A549 (cell line): ENCODE measurements around the gene DCPS. TPM values are rescaled to one million over a fixed set of nuclear protein-coding genes. Genes with fewer than 3 reads are reported as not detected.

Source experiments
- ATAC-seq, 2 experiments: fragments of 200-7000 bp in 1 of 2; fragments of >200 bp in 1 of 2; cut with Nextera tagmentation in 1 of 2; cut with Tn5 transposase in 1 of 2; 3 replicates each; pipeline versions ENCODE4 v1.8.0 to v1.9.1; 2018 to 2020; ENCODE audit warnings: mild to moderate bottlenecking in 1 of 2, moderate library complexity in 1 of 2
- CTCF ChIA-PET: fragments of 300-600 bp; sonication (Branson Sonifier 250); formaldehyde crosslinking; extraction: SDS; loops from one replicate; lab custom pipeline; 2021; ENCODE audit warnings: antibody characterized with exemption, inconsistent platforms; lab: Yijun Ruan, JAX
- POLR2A ChIA-PET: fragments of 350-600 bp; formaldehyde crosslinking; extraction: SDS; loops from one replicate; lab custom pipeline; 2021; ENCODE audit warnings: antibody characterized with exemption, inconsistent platforms; lab: Yijun Ruan, JAX
- DNase-seq, 2 experiments: peaks; one replicate each; pipeline versions ENCODE4 v3.0.0 to v3.0.0-alpha.2; 2011 to 2016; ENCODE audit warnings: low read depth in 1 of 2, low spot score in 1 of 2
- FAIRE-seq: peaks from 2 replicates; lab custom pipeline; 2011; peaks lifted over from hg19 to GRCh38; lab: Jason Lieb, UNC
- H3K27ac ChIP-seq, 2 experiments: fragments of >200 bp; sonication (Bioruptor Twin); formaldehyde crosslinking; 3 replicates each; pipeline ENCODE4 v1.5.1; 2016 to 2017
- H3K4me1 ChIP-seq: fragments of >200 bp; sonication (Bioruptor Twin); formaldehyde crosslinking; 3 replicates; pipeline ENCODE4 v1.6.1; 2016
- H3K4me2 ChIP-seq: fragments of >200 bp; sonication (Bioruptor Twin); formaldehyde crosslinking; 3 replicates; pipeline ENCODE4 v1.6.1; 2016
- H3K4me3 ChIP-seq: fragments of >200 bp; sonication (Bioruptor Twin); formaldehyde crosslinking; 3 replicates; pipeline ENCODE4 v1.5.1; 2016
- H3K9me3 ChIP-seq: fragments of >200 bp; sonication (Bioruptor Twin); formaldehyde crosslinking; 3 replicates; pipeline ENCODE4 v1.6.1; 2016
- EHMT2 ChIP-seq: fragments of 200-600 bp; sonication (generic); IDR thresholded peaks from 2 replicates; pipeline ENCODE4 v1.6.1; 2016; ENCODE audit warnings: antibody characterized with exemption, low read depth, mild to moderate bottlenecking, moderate library complexity
- HOXB5 ChIP-seq: fragments of 250-450 bp; sonication (Bioruptor Pico); IDR thresholded peaks from 2 replicates; pipeline ENCODE4 v1.5.0; 2020; ENCODE audit warnings: mild to moderate bottlenecking, moderate library complexity
- JUN ChIP-seq, 2 experiments: fragments of >200 bp; sonication (Bioruptor Twin); formaldehyde crosslinking; IDR thresholded peaks; 2 replicates in 1 of 2; 3 replicates in 1 of 2; pipeline ENCODE4 v1.6.1; 2016 to 2017
- KDM1A ChIP-seq: fragments of 200-600 bp; sonication (generic); IDR thresholded peaks from 2 replicates; pipeline ENCODE4 v1.6.1; 2016; ENCODE audit warnings: low read depth, mild to moderate bottlenecking
- KDM5A ChIP-seq: fragments of 200-600 bp; sonication (generic); IDR thresholded peaks from 2 replicates; pipeline ENCODE4 v1.6.1; 2016; ENCODE audit warnings: antibody characterized with exemption, mild to moderate bottlenecking
- MYC ChIP-seq: IDR thresholded peaks from 2 replicates; pipeline ENCODE4 v1.6.1; 2012; ENCODE audit warnings: mild to moderate bottlenecking, inconsistent platforms, low read length, improper control_type of control experiment, borderline replicate concordance
- PHF8 ChIP-seq: fragments of 200-600 bp; sonication (generic); IDR thresholded peaks from 2 replicates; pipeline ENCODE4 v1.6.1; 2016; ENCODE audit warnings: low read depth, mild to moderate bottlenecking, antibody characterized with exemption, moderate library complexity, borderline replicate concordance
- POLR2A ChIP-seq: IDR thresholded peaks from 2 replicates; pipeline ENCODE4 v1.6.1; 2012; ENCODE audit warnings: mild to moderate bottlenecking, low read length
- RAD21 ChIP-seq, 2 experiments: fragments of >200 bp in 1 of 2; sonication (Bioruptor Twin) in 1 of 2; formaldehyde crosslinking in 1 of 2; IDR thresholded peaks in 1 of 2; conservative IDR thresholded peaks in 1 of 2; 2 replicates in 1 of 2; 3 replicates in 1 of 2; pipeline ENCODE4 v1.6.1; 2012 to 2018; ENCODE audit warnings: inconsistent platforms in 1 of 2
- SREBF2 ChIP-seq: fragments of 450-650 bp; IDR thresholded peaks from 2 replicates; pipeline ENCODE4 v1.6.1; 2014; ENCODE audit warnings: mild to moderate bottlenecking, moderate library complexity
- TP53 ChIP-seq: fragments of 250-450 bp; sonication (Bioruptor Pico); IDR thresholded peaks from 2 replicates; pipeline ENCODE4 v1.5.0; 2021; ENCODE audit warnings: mild to moderate bottlenecking, moderate library complexity
- WGBS: methylation state at CpG from one replicate; pipeline ENCODE4 v1.1.6; 2017; ENCODE audit errors: missing lambda C conversion rate; 5-methylcytosine and 5-hydroxymethylcytosine counted together
- polyA minus RNA-seq: library from RNA; depleted of rRNA, polyadenylated mRNA; stranded (reverse); fragments of >200 nt; gene quantifications from 2 replicates; pipeline ENCODE4 v1.2.3, GENCODE V29; 2011; rRNA and poly(A)+ RNA removed
- polyA plus RNA-seq, 4 experiments: library from polyadenylated mRNA; depleted of rRNA in 3 of 4; stranded (reverse); fragments of >200 nt; fragmentation: RNase III in 1 of 4; extraction: RNeasy Plus Mini Kit Qiagen cat#74134 plus additional on column Dnase treatment in 1 of 4; gene quantifications; 2 replicates in 3 of 4; 3 replicates in 1 of 4; pipeline ENCODE4 v1.2.3, GENCODE V29; 2011 to 2017
- TF ChIP-seq, protein P1 (sequence below): IDR thresholded peaks from 2 replicates; pipeline ENCODE4 v1.6.1; 2012
- TF ChIP-seq, protein P2 (sequence below): fragments of 450-650 bp; IDR thresholded peaks from 2 replicates; pipeline ENCODE4 v1.6.1; 2014; ENCODE audit warnings: antibody characterized with exemption
- TF ChIP-seq, protein P3 (sequence below): fragments of 250-450 bp; sonication (Bioruptor Pico); IDR thresholded peaks from 2 replicates; pipeline ENCODE4 v1.5.0; 2021; ENCODE audit warnings: mild to moderate bottlenecking, moderate library complexity, borderline replicate concordance
- TF ChIP-seq, protein P4 (sequence below): fragments of 200-600 bp; sonication (generic); IDR thresholded peaks from 2 replicates; pipeline ENCODE4 v1.6.1; 2016; ENCODE audit warnings: antibody characterized with exemption, mild to moderate bottlenecking, moderate library complexity
- TF ChIP-seq, protein P5 (sequence below): IDR thresholded peaks from 2 replicates; pipeline ENCODE4 v1.6.1; 2012; ENCODE audit warnings: low read depth, borderline replicate concordance

Gene DCPS, protein sequence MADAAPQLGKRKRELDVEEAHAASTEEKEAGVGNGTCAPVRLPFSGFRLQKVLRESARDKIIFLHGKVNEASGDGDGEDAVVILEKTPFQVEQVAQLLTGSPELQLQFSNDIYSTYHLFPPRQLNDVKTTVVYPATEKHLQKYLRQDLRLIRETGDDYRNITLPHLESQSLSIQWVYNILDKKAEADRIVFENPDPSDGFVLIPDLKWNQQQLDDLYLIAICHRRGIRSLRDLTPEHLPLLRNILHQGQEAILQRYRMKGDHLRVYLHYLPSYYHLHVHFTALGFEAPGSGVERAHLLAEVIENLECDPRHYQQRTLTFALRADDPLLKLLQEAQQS
- polyA plus RNA-seq (2011; rRNA removed): 21.3 and 23.0 TPM in 2 replicates
- 40.2 and 41.6 TPM in 2 replicates for polyA plus RNA-seq (2012; cell fraction: cytosol; rRNA removed)
- 33.1 and 39.1 TPM in 2 replicates for polyA plus RNA-seq (2012; cell fraction: nucleus; rRNA removed)
- 17.0 to 17.9 TPM (median 17.8 TPM) in 3 replicates for polyA plus RNA-seq (2017; fragmentation: RNase III; extraction: RNeasy Plus Mini Kit Qiagen cat#74134 plus additional on column Dnase treatment)
- 15.8 and 17.7 TPM in 2 replicates for polyA minus RNA-seq

DNA sequence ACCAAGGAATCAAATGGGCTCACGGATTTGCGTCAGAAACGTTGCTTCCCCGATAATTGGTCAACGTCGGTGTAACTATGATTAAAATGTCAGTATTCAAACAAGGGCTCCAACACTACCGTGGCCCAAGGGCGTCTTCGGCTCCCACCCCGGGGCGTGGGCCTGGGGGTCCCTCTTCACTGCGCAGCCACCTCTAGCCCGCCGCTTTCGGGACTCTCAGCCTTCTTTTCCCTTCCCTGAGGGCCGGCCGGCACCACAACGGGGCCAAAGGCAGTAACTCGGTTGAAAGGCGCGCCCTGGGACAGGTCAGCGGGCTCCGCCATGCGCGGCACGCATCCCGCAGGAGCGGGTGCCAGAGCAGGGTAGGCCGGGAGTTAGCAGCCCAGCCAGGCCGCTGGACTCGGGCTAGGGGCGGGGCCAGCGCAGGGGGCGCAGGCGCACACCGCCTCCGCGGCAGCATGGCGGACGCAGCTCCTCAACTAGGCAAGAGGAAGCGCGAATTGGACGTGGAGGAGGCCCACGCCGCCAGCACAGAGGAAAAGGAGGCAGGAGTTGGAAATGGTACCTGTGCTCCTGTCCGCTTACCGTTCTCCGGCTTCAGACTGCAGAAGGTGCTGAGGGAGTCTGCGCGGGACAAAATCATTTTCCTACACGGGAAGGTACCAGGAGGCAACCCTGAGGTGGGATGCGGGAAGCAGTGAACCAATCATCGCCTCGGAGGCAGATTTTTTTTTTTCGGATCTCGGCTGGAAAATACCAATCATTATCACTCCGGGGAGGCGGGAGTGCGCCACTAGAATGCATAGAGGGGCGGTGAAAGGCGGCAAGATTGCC is at the start of gene DCPS:
Gene DCPS, plus strand, starts transcription at position 438 of the 834 bp plus-strand sequence. Its CDS starts 21 bp downstream, at position 459.
- 2% methylated on average over 30 of the region's 61 CpGs for WGBS
- ChIA-PET POLR2A (interaction anchor here (0.6 to 1.0 kb wide), 3 partner anchors 18 to 50 kb away, joined by 3 to 5 read pairs (median 3); no protein-coding TSS in a partner anchor), CTCF (no interaction called here)
- peak within 1 kb of the TSS; percentile 89 to 99 for H3K27ac ChIP-seq
- peak within 1 kb of the TSS; percentile 90 for H3K4me2 ChIP-seq
- FAIRE-seq (no peak), ATAC-seq (peak; percentile 99), DNase-seq (peak; percentile 87 to 88)
- H3K4me1 ChIP-seq: peaks cover 8% of the 10 kb centered on the region; the same call in 1 of the 3 replicates
- H3K9me3 ChIP-seq: no peaks in the 10 kb centered on the region
- peak within 1 kb of the TSS; percentile 64 for H3K4me3 ChIP-seq
- TF ChIP-seq KDM5A (peak; percentile 80), TP53 (CRISPR knock-in tag) (peak; percentile 63; the same call in 1 of the 2 replicates), JUN (IDR thresholded peaks at IDR 0.05) (peak; percentile 46 to 79; a peak in 4 of 5 replicates), RAD21 (conservative IDR thresholded peaks at IDR 0.05 in 1 of 2, IDR thresholded peaks at IDR 0.05 in 1 of 2) (no peak), POLR2A (peak; percentile 95), KDM1A (no peak), MYC (peak; percentile 48; the same call in 1 of the 2 replicates), HOXB5 (peak; percentile 16; the same call in 1 of the 2 replicates), EHMT2 (no peak), SREBF2 (no peak), PHF8 (peak; percentile 99)
- TF ChIP-seq, protein P1, sequence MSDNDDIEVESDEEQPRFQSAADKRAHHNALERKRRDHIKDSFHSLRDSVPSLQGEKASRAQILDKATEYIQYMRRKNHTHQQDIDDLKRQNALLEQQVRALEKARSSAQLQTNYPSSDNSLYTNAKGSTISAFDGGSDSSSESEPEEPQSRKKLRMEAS: peak; percentile 89
- TF ChIP-seq, protein P2, sequence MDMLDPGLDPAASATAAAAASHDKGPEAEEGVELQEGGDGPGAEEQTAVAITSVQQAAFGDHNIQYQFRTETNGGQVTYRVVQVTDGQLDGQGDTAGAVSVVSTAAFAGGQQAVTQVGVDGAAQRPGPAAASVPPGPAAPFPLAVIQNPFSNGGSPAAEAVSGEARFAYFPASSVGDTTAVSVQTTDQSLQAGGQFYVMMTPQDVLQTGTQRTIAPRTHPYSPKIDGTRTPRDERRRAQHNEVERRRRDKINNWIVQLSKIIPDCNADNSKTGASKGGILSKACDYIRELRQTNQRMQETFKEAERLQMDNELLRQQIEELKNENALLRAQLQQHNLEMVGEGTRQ: no peak
- TF ChIP-seq, protein P3, sequence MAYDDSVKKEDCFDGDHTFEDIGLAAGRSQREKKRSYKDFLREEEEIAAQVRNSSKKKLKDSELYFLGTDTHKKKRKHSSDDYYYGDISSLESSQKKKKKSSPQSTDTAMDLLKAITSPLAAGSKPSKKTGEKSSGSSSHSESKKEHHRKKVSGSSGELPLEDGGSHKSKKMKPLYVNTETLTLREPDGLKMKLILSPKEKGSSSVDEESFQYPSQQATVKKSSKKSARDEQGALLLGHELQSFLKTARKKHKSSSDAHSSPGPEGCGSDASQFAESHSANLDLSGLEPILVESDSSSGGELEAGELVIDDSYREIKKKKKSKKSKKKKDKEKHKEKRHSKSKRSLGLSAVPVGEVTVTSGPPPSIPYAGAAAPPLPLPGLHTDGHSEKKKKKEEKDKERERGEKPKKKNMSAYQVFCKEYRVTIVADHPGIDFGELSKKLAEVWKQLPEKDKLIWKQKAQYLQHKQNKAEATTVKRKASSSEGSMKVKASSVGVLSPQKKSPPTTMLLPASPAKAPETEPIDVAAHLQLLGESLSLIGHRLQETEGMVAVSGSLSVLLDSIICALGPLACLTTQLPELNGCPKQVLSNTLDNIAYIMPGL (CRISPR knock-in tag): no peak
- TF ChIP-seq, protein P4, sequence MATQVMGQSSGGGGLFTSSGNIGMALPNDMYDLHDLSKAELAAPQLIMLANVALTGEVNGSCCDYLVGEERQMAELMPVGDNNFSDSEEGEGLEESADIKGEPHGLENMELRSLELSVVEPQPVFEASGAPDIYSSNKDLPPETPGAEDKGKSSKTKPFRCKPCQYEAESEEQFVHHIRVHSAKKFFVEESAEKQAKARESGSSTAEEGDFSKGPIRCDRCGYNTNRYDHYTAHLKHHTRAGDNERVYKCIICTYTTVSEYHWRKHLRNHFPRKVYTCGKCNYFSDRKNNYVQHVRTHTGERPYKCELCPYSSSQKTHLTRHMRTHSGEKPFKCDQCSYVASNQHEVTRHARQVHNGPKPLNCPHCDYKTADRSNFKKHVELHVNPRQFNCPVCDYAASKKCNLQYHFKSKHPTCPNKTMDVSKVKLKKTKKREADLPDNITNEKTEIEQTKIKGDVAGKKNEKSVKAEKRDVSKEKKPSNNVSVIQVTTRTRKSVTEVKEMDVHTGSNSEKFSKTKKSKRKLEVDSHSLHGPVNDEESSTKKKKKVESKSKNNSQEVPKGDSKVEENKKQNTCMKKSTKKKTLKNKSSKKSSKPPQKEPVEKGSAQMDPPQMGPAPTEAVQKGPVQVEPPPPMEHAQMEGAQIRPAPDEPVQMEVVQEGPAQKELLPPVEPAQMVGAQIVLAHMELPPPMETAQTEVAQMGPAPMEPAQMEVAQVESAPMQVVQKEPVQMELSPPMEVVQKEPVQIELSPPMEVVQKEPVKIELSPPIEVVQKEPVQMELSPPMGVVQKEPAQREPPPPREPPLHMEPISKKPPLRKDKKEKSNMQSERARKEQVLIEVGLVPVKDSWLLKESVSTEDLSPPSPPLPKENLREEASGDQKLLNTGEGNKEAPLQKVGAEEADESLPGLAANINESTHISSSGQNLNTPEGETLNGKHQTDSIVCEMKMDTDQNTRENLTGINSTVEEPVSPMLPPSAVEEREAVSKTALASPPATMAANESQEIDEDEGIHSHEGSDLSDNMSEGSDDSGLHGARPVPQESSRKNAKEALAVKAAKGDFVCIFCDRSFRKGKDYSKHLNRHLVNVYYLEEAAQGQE: no peak
- TF ChIP-seq, protein P5, sequence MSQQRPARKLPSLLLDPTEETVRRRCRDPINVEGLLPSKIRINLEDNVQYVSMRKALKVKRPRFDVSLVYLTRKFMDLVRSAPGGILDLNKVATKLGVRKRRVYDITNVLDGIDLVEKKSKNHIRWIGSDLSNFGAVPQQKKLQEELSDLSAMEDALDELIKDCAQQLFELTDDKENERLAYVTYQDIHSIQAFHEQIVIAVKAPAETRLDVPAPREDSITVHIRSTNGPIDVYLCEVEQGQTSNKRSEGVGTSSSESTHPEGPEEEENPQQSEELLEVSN: peak; percentile 79
